ENCODE results near the gene GPRC5C. TPM values are rescaled to one million over a fixed set of nuclear protein-coding genes. Genes with fewer than 3 reads are reported as not detected.

GPRC5C gene
- total RNA-seq, 1 donor from 2014 or later = 38.7 TPM

GRCh38 chr17:74435775-74436359, 4.0 kb downstream of the GPRC5C start:
- TF ChIP-seq CTCF (IDR thresholded peaks at IDR 0.05; ENCODE audit: unreplicated experiment) = no peak
- Mint-ChIP-seq H3K9me3 (peaks cover 9% of the 10 kb centered on the region), H3K27me3 (ENCODE audit: low read depth) (no peaks in the 10 kb centered on the region), H3K4me3 (no peak overlapping the region), H3K36me3 (peaks cover 12% of the 10 kb centered on the region), H3K4me1 (peaks cover 18% of the 10 kb centered on the region), H3K27ac (no peak overlapping the region)
- no peak for DNase-seq (ENCODE audit: low spot score in 2 of 2, unreplicated experiment in 2 of 2)

GRCh38 chr17:74437702-74438101, 5.8 kb downstream of the GPRC5C start:
- H3K36me3 Mint-ChIP-seq = peaks cover 15% of the 10 kb centered on the region
- H3K27ac Mint-ChIP-seq = no peak overlapping the region
- H3K27me3 Mint-ChIP-seq (ENCODE audit: low read depth) = no peaks in the 10 kb centered on the region
- H3K9me3 Mint-ChIP-seq = peaks cover 9% of the 10 kb centered on the region
- H3K4me1 Mint-ChIP-seq = peaks cover 15% of the 10 kb centered on the region
- TF ChIP-seq CTCF (IDR thresholded peaks at IDR 0.05; ENCODE audit: unreplicated experiment) = no peak
- DNase-seq (ENCODE audit: low spot score in 2 of 2, unreplicated experiment in 2 of 2) = no peak
- no peak overlapping the region for H3K4me3 Mint-ChIP-seq

GRCh38 chr17:74439691-74440567, 8.0 kb downstream of the GPRC5C start:
- H3K36me3 Mint-ChIP-seq = peaks cover 19% of the 10 kb centered on the region
- H3K4me1 Mint-ChIP-seq = peaks cover 7% of the 10 kb centered on the region
- H3K27ac Mint-ChIP-seq = no peak overlapping the region
- no peaks in the 10 kb centered on the region for H3K27me3 Mint-ChIP-seq (ENCODE audit: low read depth)
- DNase-seq (ENCODE audit: low spot score in 2 of 2, unreplicated experiment in 2 of 2) = no peak
- TF ChIP-seq CTCF (IDR thresholded peaks at IDR 0.05; ENCODE audit: unreplicated experiment) = no peak
- no peak overlapping the region for H3K4me3 Mint-ChIP-seq
- H3K9me3 Mint-ChIP-seq = peaks cover 9% of the 10 kb centered on the region

- Mint-ChIP-seq H3K4me1 (peaks cover 7% of the 10 kb centered on the region), H3K36me3 (peaks cover 19% of the 10 kb centered on the region), H3K9me3 (peaks cover 9% of the 10 kb centered on the region), H3K4me3 (no peak overlapping the region), H3K27me3 (ENCODE audit: low read depth) (no peaks in the 10 kb centered on the region), H3K27ac (no peak overlapping the region)
- DNase-seq (ENCODE audit: low spot score in 2 of 2, unreplicated experiment in 2 of 2) = no peak
- TF ChIP-seq CTCF (IDR thresholded peaks at IDR 0.05; ENCODE audit: unreplicated experiment) = no peak
These were observed 9.6 kb downstream of the GPRC5C start for GRCh38 chr17:74441537-74441936.

- Mint-ChIP-seq H3K27ac (peak overlapping the region; percentile 41), H3K4me3 (no peak overlapping the region), H3K36me3 (peaks cover 21% of the 10 kb centered on the region), H3K27me3 (ENCODE audit: low read depth) (no peaks in the 10 kb centered on the region), H3K4me1 (peaks cover 7% of the 10 kb centered on the region), H3K9me3 (peaks cover 6% of the 10 kb centered on the region)
- DNase-seq (ENCODE audit: low spot score in 2 of 2, unreplicated experiment in 2 of 2) = no peak
- no peak for TF ChIP-seq CTCF (IDR thresholded peaks at IDR 0.05; ENCODE audit: unreplicated experiment)
These were observed 10.4 kb downstream of the GPRC5C start for GRCh38 chr17:74442291-74442669.

Data from mesothelial cell of epicardium (in vitro differentiated cells).